ENCODE measurements around the gene THEMIS2.
"Not testable (repeated sequence)": the region's sequence is repeated elsewhere in the genome, so short reads cannot be mapped to it uniquely, and the experiment has no call there.

Gene THEMIS2

GRCh38 chr1:27863538-27863915 is 8.8 kb upstream of the THEMIS2 start:
- no peak for DNase-seq

- no peak for DNase-seq
These were observed 8.0 kb upstream of the THEMIS2 start for GRCh38 chr1:27864264-27864895.

- DNase-seq: no peak
These were observed 6.5 kb upstream of the THEMIS2 start for GRCh38 chr1:27865821-27866220.

- DNase-seq: no peak
These were observed 3.8 kb upstream of the THEMIS2 start for GRCh38 chr1:27868556-27868931.

GRCh38 chr1:27868932-27869718 is 3.2 kb upstream of the THEMIS2 start:
- DNase-seq: no peak

- DNase-seq: no peak
These were observed 2.6 kb upstream of the THEMIS2 start for GRCh38 chr1:27869719-27870085.

- DNase-seq: not testable (repeated sequence)
These were observed 1.3 kb upstream of the THEMIS2 start for GRCh38 chr1:27871076-27871475.

- peak; percentile 59 for DNase-seq
These were observed 633 bp downstream of the THEMIS2 start for GRCh38 chr1:27872802-27873551.

- DNase-seq: no peak
These were observed 1.5 kb downstream of the THEMIS2 start for GRCh38 chr1:27873671-27874384.

- DNase-seq: no peak
These were observed 4.2 kb downstream of the THEMIS2 start for GRCh38 chr1:27876341-27877114.

GRCh38 chr1:27877115-27877416 is 4.7 kb downstream of the THEMIS2 start:
- DNase-seq: no peak

- DNase-seq: no peak
These were observed 5.7 kb downstream of the THEMIS2 start for GRCh38 chr1:27878039-27878438.

GRCh38 chr1:27878787-27879335 is 6.5 kb downstream of the THEMIS2 start:
- DNase-seq: no peak

- no peak for DNase-seq
These were observed 7.2 kb downstream of the THEMIS2 start for GRCh38 chr1:27879374-27880082.

GRCh38 chr1:27882543-27882903 is 10.2 kb downstream of the THEMIS2 start:
- no peak for DNase-seq

- DNase-seq: no peak
These were observed 11.2 kb downstream of the THEMIS2 start for GRCh38 chr1:27883536-27883935.

GRCh38 chr1:27884006-27884954 is 11.9 kb downstream of the THEMIS2 start:
- DNase-seq: no peak

- no peak for DNase-seq
These were observed 12.8 kb downstream of the THEMIS2 start for GRCh38 chr1:27885114-27885528.

GRCh38 chr1:27885621-27886352 is 13.4 kb downstream of the THEMIS2 start:
- no peak for DNase-seq

GRCh38 chr1:27886353-27886679 is 14.0 kb downstream of the THEMIS2 start:
- DNase-seq: no peak

Data from EL (cell line).